DOHH2 (cell line): ENCODE measurements around the gene NME4.

Source experiments
- H3F3A ChIP-seq: fragments of 200-600 bp; sonication (generic), shearing (Covaris generic); 2 replicates; pipeline ENCODE4 v1.6.0; 2016; ENCODE audit warnings: antibody characterized with exemption, mild to moderate bottlenecking; ENCODE audit not compliant: control insufficient read depth, insufficient read depth
- H3K27ac ChIP-seq: fragments of 200-600 bp; sonication (generic); 2 replicates; pipeline ENCODE4 v1.5.1; 2014; ENCODE audit warnings: low read depth, mild to moderate bottlenecking, low read length, moderate library complexity
- H3K27me3 ChIP-seq: fragments of 200-600 bp; sonication (generic); 2 replicates; pipeline ENCODE4 v1.6.1; 2014; ENCODE audit warnings: mild to moderate bottlenecking, low read length, mixed read lengths; ENCODE audit not compliant: control insufficient read depth
- H3K36me3 ChIP-seq: fragments of 200-600 bp; sonication (generic); 2 replicates; pipeline ENCODE4 v1.6.1; 2014; ENCODE audit warnings: mild to moderate bottlenecking, low read length, moderate library complexity, mixed read lengths; ENCODE audit not compliant: control insufficient read depth
- H3K4me1 ChIP-seq: fragments of 200-600 bp; sonication (generic); 2 replicates; pipeline ENCODE4 v1.6.1; 2014; ENCODE audit warnings: mild to moderate bottlenecking, low read length, mixed read lengths; ENCODE audit not compliant: control insufficient read depth
- H3K4me2 ChIP-seq: fragments of 200-600 bp; sonication (generic); 2 replicates; pipeline ENCODE4 v1.6.0; 2014; ENCODE audit warnings: mild to moderate bottlenecking, low read length, moderate library complexity
- H3K4me3 ChIP-seq: fragments of 200-600 bp; sonication (generic); 2 replicates; pipeline ENCODE4 v1.5.1; 2014; ENCODE audit warnings: mild to moderate bottlenecking, low read length, mixed read lengths
- H3K79me2 ChIP-seq: fragments of 200-600 bp; sonication (generic); 2 replicates; pipeline ENCODE4 v1.6.1; 2014; ENCODE audit warnings: mild to moderate bottlenecking, low read length, mixed read lengths; ENCODE audit not compliant: control insufficient read depth
- H3K9me2 ChIP-seq: fragments of 200-600 bp; sonication (generic); replicated peaks from 2 replicates; pipeline ENCODE4 v1.6.1; 2014; ENCODE audit warnings: mild to moderate bottlenecking, low read length, mixed read lengths; ENCODE audit not compliant: control insufficient read depth
- H3K9me3 ChIP-seq: fragments of 200-600 bp; sonication (generic); 2 replicates; pipeline ENCODE4 v1.6.1; 2014; ENCODE audit warnings: antibody characterized with exemption, low read length, mixed read lengths; ENCODE audit not compliant: control insufficient read depth, insufficient read depth
- H4K20me1 ChIP-seq: fragments of 200-600 bp; sonication (generic); 2 replicates; pipeline ENCODE4 v1.6.0; 2014; ENCODE audit warnings: low read depth, mild to moderate bottlenecking, antibody characterized with exemption, low read length, moderate library complexity; ENCODE audit not compliant: control insufficient read depth, insufficient read depth
- CTCF ChIP-seq: fragments of 200-600 bp; sonication (generic); IDR thresholded peaks from one replicate; pipeline ENCODE4 v1.5.1; 2014; ENCODE audit warnings: antibody characterized with exemption, mild to moderate bottlenecking, low read depth, low read length; ENCODE audit not compliant: poor library complexity, severe bottlenecking
- EZH2phosphoT487 ChIP-seq: fragments of 200-600 bp; sonication (generic); IDR thresholded peaks from 2 replicates; pipeline ENCODE4 v1.6.1; 2017; ENCODE audit warnings: borderline replicate concordance, mild to moderate bottlenecking, antibody characterized with exemption, low read length, moderate library complexity, mixed read lengths

Gene NME4

DNA sequence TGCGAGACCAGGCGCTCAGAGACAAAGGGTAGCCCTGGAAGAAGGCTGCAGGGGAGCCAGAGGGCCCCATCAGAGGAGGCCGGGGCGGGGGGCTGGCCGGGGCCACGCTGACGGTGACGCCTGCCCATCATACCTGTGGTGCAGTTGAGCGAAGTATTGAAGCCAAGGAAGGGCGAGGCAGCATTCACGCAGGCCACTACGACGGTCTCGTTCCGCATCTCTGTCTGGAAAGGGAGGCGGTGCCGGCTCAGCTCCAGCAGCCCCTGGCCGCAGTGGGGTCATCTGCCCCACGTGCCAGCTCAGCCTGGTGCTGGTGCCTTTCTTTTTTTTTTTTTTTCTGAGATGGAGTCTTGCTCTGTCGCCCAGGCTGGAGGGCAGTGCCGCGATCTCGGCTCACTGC lies 21.8 kb upstream of the NME4 start:
- H4K20me1 ChIP-seq: no peaks in the 10 kb centered on the region
- H3K4me1 ChIP-seq: peaks cover 11% of the 10 kb centered on the region
- no peak overlapping the region for H3K4me2 ChIP-seq
- no peaks in the 10 kb centered on the region for H3K9me2 ChIP-seq
- no peak for TF ChIP-seq EZH2phosphoT487
- TF ChIP-seq CTCF: no peak
- H3K27ac ChIP-seq: no peak overlapping the region
- no peaks in the 10 kb centered on the region for H3F3A ChIP-seq
- no peaks in the 10 kb centered on the region for H3K9me3 ChIP-seq
- H3K27me3 ChIP-seq: no peaks in the 10 kb centered on the region
- H3K79me2 ChIP-seq: peaks cover 18% of the 10 kb centered on the region
- H3K4me3 ChIP-seq: no peak overlapping the region
- peaks cover 39% of the 10 kb centered on the region for H3K36me3 ChIP-seq

DNA sequence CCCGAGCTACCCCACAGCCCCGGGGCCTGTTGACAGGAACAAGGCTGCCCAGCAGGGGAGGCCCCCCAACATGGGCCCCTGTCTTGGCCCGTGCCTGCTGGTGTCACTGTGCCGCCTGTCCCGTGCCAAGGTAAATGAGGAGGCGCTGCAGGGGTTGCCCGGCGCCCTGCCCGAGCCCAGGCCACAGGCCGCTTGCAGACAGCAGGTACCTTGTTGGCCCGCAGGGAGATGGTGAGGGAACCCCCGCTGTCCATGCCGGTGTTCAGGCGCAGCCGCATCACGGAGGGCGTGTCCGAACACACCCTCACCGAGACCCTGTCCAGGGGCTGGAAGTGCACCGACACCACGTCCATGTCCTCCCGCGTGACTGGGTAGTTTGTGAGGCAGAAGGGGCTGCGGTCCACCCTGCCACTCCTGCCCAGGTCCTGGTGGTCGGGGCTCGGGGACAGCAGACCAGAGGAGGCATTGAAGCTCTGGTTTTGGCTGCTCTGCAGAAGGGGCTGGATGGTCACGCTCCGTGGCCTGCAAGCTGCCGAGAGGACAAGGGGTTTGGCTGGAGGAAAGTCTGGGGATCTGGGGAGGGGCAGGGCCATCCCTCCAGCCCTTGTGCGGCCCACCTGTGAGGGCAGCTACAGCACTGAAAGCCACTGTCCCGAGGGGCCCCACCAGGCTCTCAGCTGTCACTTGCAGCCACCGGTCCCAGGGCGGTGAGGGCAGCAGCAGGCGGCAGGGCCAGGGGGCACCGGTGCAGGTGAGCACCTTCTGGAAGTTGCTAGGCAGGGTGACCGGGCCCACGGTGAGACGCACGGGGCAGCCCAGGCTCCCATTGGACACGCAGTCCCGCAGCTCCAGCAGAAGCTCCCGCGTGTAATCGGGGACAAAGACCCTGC lies 20.8 kb upstream of the NME4 start:
- Histone ChIP-seq H3F3A (no peaks in the 10 kb centered on the region), H3K27ac (no peak overlapping the region), H3K4me2 (no peak overlapping the region), H4K20me1 (peaks cover 5% of the 10 kb centered on the region; the same call in 1 of the 2 replicates), H3K4me1 (peaks cover 12% of the 10 kb centered on the region), H3K9me2 (no peaks in the 10 kb centered on the region), H3K9me3 (no peaks in the 10 kb centered on the region), H3K36me3 (peaks cover 39% of the 10 kb centered on the region), H3K4me3 (no peak overlapping the region), H3K79me2 (peaks cover 28% of the 10 kb centered on the region), H3K27me3 (no peaks in the 10 kb centered on the region)
- TF ChIP-seq CTCF: no peak
- no peak for TF ChIP-seq EZH2phosphoT487

DNA sequence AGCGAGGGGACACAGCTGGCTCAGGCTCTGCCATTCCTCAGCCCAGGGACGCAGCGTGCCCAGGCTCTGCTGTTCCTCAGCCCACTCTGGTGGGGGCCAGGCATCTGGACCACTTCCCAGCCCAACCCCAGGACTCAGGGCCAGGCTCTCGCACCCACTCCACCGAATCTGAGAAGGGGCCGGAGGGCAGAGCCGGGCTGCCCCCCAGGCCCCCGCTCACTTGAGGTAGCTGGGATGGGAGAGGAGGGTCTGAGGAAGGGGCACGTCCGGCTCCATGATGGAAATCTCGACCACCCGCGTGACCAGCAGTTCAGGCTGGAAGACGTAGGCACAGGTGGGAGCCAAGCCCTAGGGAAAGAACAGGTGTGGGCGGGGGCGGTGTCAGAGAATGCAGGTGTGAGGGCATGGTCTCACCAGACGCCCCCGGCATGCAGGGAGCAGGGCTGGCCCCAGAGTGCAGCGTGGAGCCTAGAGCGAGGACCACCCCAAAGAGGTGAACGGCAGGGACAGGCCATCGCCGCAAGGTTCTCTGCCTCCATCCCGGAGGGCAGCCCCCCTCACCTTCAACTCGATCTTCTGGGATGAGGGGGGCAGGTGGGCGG lies 20.1 kb upstream of the NME4 start:
- Histone ChIP-seq H4K20me1 (peaks cover 5% of the 10 kb centered on the region; the same call in 1 of the 2 replicates), H3K36me3 (peaks cover 32% of the 10 kb centered on the region), H3K27me3 (no peaks in the 10 kb centered on the region), H3K4me1 (peaks cover 8% of the 10 kb centered on the region), H3K9me2 (no peaks in the 10 kb centered on the region), H3K27ac (no peak overlapping the region), H3F3A (no peaks in the 10 kb centered on the region), H3K9me3 (no peaks in the 10 kb centered on the region), H3K4me2 (no peak overlapping the region), H3K79me2 (peaks cover 31% of the 10 kb centered on the region), H3K4me3 (no peak overlapping the region)
- TF ChIP-seq EZH2phosphoT487 (no peak), CTCF (no peak)
